ENCODE results near the gene DDC.

GRCh38 chr7:50472427-50472826, 92.8 kb downstream of the DDC start:
- no peak for TF ChIP-seq POLR2A (IDR thresholded peaks at IDR 0.05; ENCODE audit: low read length)
- no peak for TF ChIP-seq GATA1 (IDR thresholded peaks at IDR 0.05; ENCODE audit: low read depth, low read length)
